Keratinocyte (primary cell): ENCODE measurements around the gene LRRC18. TPM values are rescaled to one million over a fixed set of nuclear protein-coding genes. Genes with fewer than 3 reads are reported as not detected.

Source experiments
- DNase-seq: peaks from one replicate; pipeline ENCODE4 v3.0.0-alpha.2; 2011; ENCODE audit warnings: low read depth, missing footprints, low spot score
- FAIRE-seq: peaks from 2 replicates; lab custom pipeline; 2011; peaks lifted over from hg19 to GRCh38; lab: Jason Lieb, UNC
- H2AFZ ChIP-seq: 2 replicates; pipeline ENCODE4 v1.6.0; 2012; ENCODE audit warnings: low read length, control low read depth, inconsistent platforms; ENCODE audit not compliant: control insufficient read depth
- H3K27ac ChIP-seq: 2 replicates; pipeline ENCODE4 v1.5.1; 2011; ENCODE audit warnings: low read length; ENCODE audit not compliant: control insufficient read depth, insufficient read depth
- H3K27me3 ChIP-seq: 3 replicates; pipeline ENCODE4 v1.6.0; 2011; ENCODE audit warnings: low read length; ENCODE audit not compliant: control insufficient read depth, insufficient read depth; ENCODE audit errors: extremely low read depth
- H3K36me3 ChIP-seq, 2 experiments: 2 replicates in 1 of 2; 3 replicates in 1 of 2; pipeline ENCODE4 v1.5.1; 2011; ENCODE audit warnings: low read length in 2 of 2, mild to moderate bottlenecking in 1 of 2; ENCODE audit not compliant: control insufficient read depth in 2 of 2, insufficient read depth in 2 of 2; ENCODE audit errors: extremely low read depth in 1 of 2
- H3K4me1 ChIP-seq: 3 replicates; pipeline ENCODE4 v1.5.1; 2011; ENCODE audit warnings: low read length; ENCODE audit not compliant: control insufficient read depth, insufficient read depth; ENCODE audit errors: extremely low read depth
- H3K4me2 ChIP-seq: 3 replicates; pipeline ENCODE4 v1.6.0; 2011; ENCODE audit warnings: low read depth, low read length; ENCODE audit not compliant: control insufficient read depth, insufficient read depth; ENCODE audit errors: extremely low read depth
- H3K4me3 ChIP-seq, 3 experiments: fragments of 200-600 bp in 1 of 3; sonication (generic) in 1 of 3; 2 replicates in 2 of 3; 3 replicates in 1 of 3; pipeline ENCODE4 v1.5.1; 2011 to 2016; ENCODE audit warnings: low read length in 3 of 3, mild to moderate bottlenecking in 3 of 3, control low read depth in 2 of 3, inconsistent platforms in 1 of 3, low read depth in 1 of 3, mixed read lengths in 1 of 3, mixed run types in 1 of 3, moderate library complexity in 1 of 3; ENCODE audit not compliant: control insufficient read depth in 2 of 3, insufficient read depth in 2 of 3; ENCODE audit errors: extremely low read depth in 1 of 3
- H3K79me2 ChIP-seq: 2 replicates; pipeline ENCODE4 v1.6.0; 2012; ENCODE audit warnings: low read length; ENCODE audit not compliant: control insufficient read depth, insufficient read depth
- H3K9ac ChIP-seq: 3 replicates; pipeline ENCODE4 v1.6.0; 2011; ENCODE audit warnings: low read length; ENCODE audit not compliant: control insufficient read depth, insufficient read depth; ENCODE audit errors: extremely low read depth
- H3K9me1 ChIP-seq: 3 replicates; pipeline ENCODE4 v1.6.0; 2011; ENCODE audit warnings: low read length; ENCODE audit not compliant: control insufficient read depth, insufficient read depth; ENCODE audit errors: extremely low read depth
- H3K9me3 ChIP-seq: 2 replicates; pipeline ENCODE4 v1.5.1; 2012; ENCODE audit warnings: low read depth, low read length; ENCODE audit not compliant: control insufficient read depth
- H4K20me1 ChIP-seq: 3 replicates; pipeline ENCODE4 v1.6.0; 2011; ENCODE audit warnings: low read length; ENCODE audit not compliant: control insufficient read depth, insufficient read depth; ENCODE audit errors: extremely low read depth
- CTCF ChIP-seq, 3 experiments: IDR thresholded peaks in 1 of 3; conservative IDR thresholded peaks in 1 of 3; optimal IDR thresholded peaks in 1 of 3; 2 replicates in 2 of 3; 3 replicates in 1 of 3; pipeline versions ENCODE3 to v1.5.1; 2011; ENCODE audit warnings: low read length in 3 of 3, mild to moderate bottlenecking in 3 of 3, moderate library complexity in 2 of 3, control low read depth in 1 of 3, inconsistent platforms in 1 of 3; ENCODE audit not compliant: insufficient read depth in 2 of 3; ENCODE audit errors: extremely low read depth in 1 of 3
- EZH2 ChIP-seq: IDR thresholded peaks from one replicate; pipeline ENCODE4 v1.6.1; 2012; ENCODE audit warnings: inconsistent platforms, mild to moderate bottlenecking, low read length, moderate library complexity
- dilution Hi-C: fragments of 300-500 bp; cut with MboI; formaldehyde crosslinking; loops from one replicate; pipeline ENCODE4 v1.7.0; 2020; ENCODE audit warnings: low sequenced_read_pairs; ENCODE audit not compliant: extremely low pct_ligation_motif_present
- polyA plus RNA-seq, 5 experiments: library from polyadenylated mRNA; depleted of rRNA in 3 of 5; stranded (reverse) in 3 of 5; stranded (forward) in 1 of 5; unstranded in 1 of 5; fragments of >200 nt; gene quantifications; 1 replicate in 1 of 5; 2 replicates in 3 of 5; 3 replicates in 1 of 5; pipeline versions ENCODE4 v1.2.1 to v1.2.3, GENCODE V29; 2011 to 2012; ENCODE audit warnings: missing spikeins in 2 of 5, low read depth in 1 of 5, low replicate concordance in 1 of 5
- small RNA-seq, 3 experiments: library from RNA; depleted of rRNA; stranded (forward); fragments of <200 nt; gene quantifications; one replicate each; pipeline ENCODE3, GENCODE V24; 2012; ENCODE audit warnings: low read depth in 3 of 3, low replicate concordance in 1 of 3; ENCODE audit not compliant: insufficient read length in 3 of 3

LRRC18 gene
- polyA plus RNA-seq, 1 donor (not counting 4 experiments of a cell fraction or from before 2014, with no cell fraction given) = not detected

GRCh38 chr10:48878091-48878490, 61.5 kb downstream of the LRRC18 start:
- no peak overlapping the region for H3K4me2 ChIP-seq
- FAIRE-seq = no peak
- no peaks in the 10 kb centered on the region for H3K9me1 ChIP-seq
- H3K27me3 ChIP-seq = peaks cover 2% of the 10 kb centered on the region
- H3K79me2 ChIP-seq = no peaks in the 10 kb centered on the region
- H3K36me3 ChIP-seq = no peaks in the 10 kb centered on the region
- H3K9ac ChIP-seq = no peak overlapping the region
- H3K4me1 ChIP-seq = no peaks in the 10 kb centered on the region
- dilution Hi-C loops = no loop called here
- no peak overlapping the region for H3K4me3 ChIP-seq
- H4K20me1 ChIP-seq = no peaks in the 10 kb centered on the region
- no peak for TF ChIP-seq CTCF (optimal IDR thresholded peaks at IDR 0.05 in 1 of 3, IDR thresholded peaks at IDR 0.05 in 1 of 3, conservative IDR thresholded peaks at IDR 0.05 in 1 of 3; ENCODE audit: extremely low read depth in 1 of 3, insufficient read depth in 2 of 3, low read length in 3 of 3)
- no peak for TF ChIP-seq EZH2
- H2AFZ ChIP-seq = no peak overlapping the region
- no peak overlapping the region for H3K27ac ChIP-seq
- no peaks in the 10 kb centered on the region for H3K9me3 ChIP-seq
- DNase-seq = no peak

GRCh38 chr10:48872234-48872633, 67.4 kb downstream of the LRRC18 start:
- no peaks in the 10 kb centered on the region for H3K79me2 ChIP-seq
- no peak for FAIRE-seq

More at GRCh38 chr10:48872234-48872633, 67.4 kb downstream of the LRRC18 start:
- Histone ChIP-seq H3K27me3 (no peaks in the 10 kb centered on the region), H3K27ac (no peak overlapping the region), H3K9me1 (no peaks in the 10 kb centered on the region), H4K20me1 (no peaks in the 10 kb centered on the region), H3K36me3 (no peaks in the 10 kb centered on the region), H2AFZ (no peak overlapping the region), H3K9ac (no peak overlapping the region), H3K4me3 (no peak overlapping the region), H3K4me2 (no peak overlapping the region), H3K4me1 (no peaks in the 10 kb centered on the region), H3K9me3 (no peaks in the 10 kb centered on the region)
- dilution Hi-C loops = no loop called here
- TF ChIP-seq CTCF (optimal IDR thresholded peaks at IDR 0.05 in 1 of 3, IDR thresholded peaks at IDR 0.05 in 1 of 3, conservative IDR thresholded peaks at IDR 0.05 in 1 of 3; ENCODE audit: extremely low read depth in 1 of 3, insufficient read depth in 2 of 3, low read length in 3 of 3) (no peak), EZH2 (no peak)
- no peak for DNase-seq

Small RNA genes within 50 kb of the gene (small RNA-seq; reads per million reads assigned to genes)
- 0 reads per million in 3 experiments for gene MIR4294

Other genes starting within 250 kb of the LRRC18 start
- gene VSTM4, start 175.7 kb upstream of the LRRC18 start, polyA plus RNA-seq = not detected in 3 replicates
- gene FAM170B, start 194.2 kb upstream of the LRRC18 start, polyA plus RNA-seq = not detected in 3 replicates
- not detected in 3 replicates for gene TMEM273, start 248.6 kb upstream of the LRRC18 start, polyA plus RNA-seq